ENCODE data around the gene ACVR2B.

DNA sequence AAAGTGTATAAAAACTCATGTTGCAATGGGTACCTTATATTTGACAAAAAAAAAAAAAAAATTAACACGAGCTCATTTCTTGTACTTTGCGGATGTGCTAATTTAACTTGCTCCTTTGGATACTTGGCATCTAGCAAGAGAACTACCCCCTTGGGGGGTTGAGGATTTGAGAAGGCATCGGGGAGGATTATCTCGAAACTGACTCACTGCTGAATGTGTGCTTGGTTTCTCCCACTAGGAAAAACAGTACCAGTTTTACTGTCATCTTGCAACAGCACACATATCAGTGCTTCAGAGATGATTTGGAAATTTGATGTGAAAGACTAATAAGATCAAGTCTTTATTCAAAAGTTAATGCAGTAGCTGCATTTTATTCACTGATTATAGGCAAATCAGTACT is 43.3 kb downstream of the ACVR2B start:
- no peak for TF ChIP-seq POLR2A (IDR thresholded peaks at IDR 0.05; ENCODE audit: low read depth, low read length)
- TF ChIP-seq SPI1 (IDR thresholded peaks at IDR 0.05; ENCODE audit: low read depth, low read length) = no peak
- no peak for TF ChIP-seq TAF1 (IDR thresholded peaks at IDR 0.05; ENCODE audit: low read depth, low read length)
- no peak for TF ChIP-seq POLR2AphosphoS5 (IDR thresholded peaks at IDR 0.05; ENCODE audit: low read depth, low read length)
